Spleen (tissue), 7 donors: ENCODE measurements around the gene PNPLA3.

Source experiments
- POLR2A ChIP-seq, 3 donors: fragments of 450-650 bp; IDR thresholded peaks; one replicate each; pipeline ENCODE4 v1.5.1; 2017; ENCODE audit warnings: antibody characterized with exemption in 3 of 3, mild to moderate bottlenecking in 1 of 3
- TF ChIP-seq, protein P1 (sequence below), 11 experiments: fragments of 200-600 bp in 7 of 11; fragments of 450-650 bp in 4 of 11; sonication (generic) in 4 of 11; IDR thresholded peaks in 8 of 11; conservative IDR thresholded peaks in 3 of 11; 1 replicate in 7 of 11; 2 replicates in 4 of 11; pipeline versions ENCODE4 v1.4.0 to v1.8.0; 2016 to 2021; ENCODE audit warnings: antibody characterized with exemption in 11 of 11, inconsistent platforms in 4 of 11, mild to moderate bottlenecking in 1 of 11
- donor health status: DM: no; HTN: no; CAD: no; lungs with moderate emphysema.
- donor health status: DM: no; HTN: no; CAD: no.
- donor health status: DM: no; HTN: no; CAD: no.

DNA sequence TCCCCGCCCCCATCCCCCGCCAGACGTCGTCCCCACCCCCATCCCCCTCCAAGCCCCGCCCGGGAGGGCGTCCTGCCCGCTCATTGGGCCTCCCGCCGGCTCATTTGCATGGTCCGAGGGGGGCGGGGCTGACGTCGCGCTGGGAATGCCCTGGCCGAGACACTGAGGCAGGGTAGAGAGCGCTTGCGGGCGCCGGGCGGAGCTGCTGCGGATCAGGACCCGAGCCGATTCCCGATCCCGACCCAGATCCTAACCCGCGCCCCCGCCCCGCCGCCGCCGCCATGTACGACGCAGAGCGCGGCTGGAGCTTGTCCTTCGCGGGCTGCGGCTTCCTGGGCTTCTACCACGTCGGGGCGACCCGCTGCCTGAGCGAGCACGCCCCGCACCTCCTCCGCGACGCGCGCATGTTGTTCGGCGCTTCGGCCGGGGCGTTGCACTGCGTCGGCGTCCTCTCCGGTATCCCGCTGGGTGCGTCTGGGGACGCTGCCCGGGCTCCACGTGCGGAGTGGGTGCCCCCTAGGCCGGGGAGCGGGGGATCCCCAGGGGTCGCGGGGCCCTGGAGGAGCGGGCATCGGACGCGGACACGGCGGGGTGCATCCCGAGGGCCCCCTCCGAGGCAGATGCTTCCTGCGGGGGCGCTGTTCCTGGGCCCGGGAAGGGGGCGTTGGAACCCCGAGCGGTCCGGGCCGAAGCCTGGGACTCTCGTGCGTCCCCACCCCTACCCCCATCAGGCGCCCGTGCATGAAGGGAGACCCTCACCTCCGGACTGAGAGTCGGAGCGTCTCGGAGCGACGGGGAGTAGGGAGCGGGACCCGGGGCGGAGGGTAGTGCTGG is at the start of gene PNPLA3:
- no peak for TF ChIP-seq POLR2A (IDR thresholded peaks at IDR 0.05)
- TF ChIP-seq, protein P1, sequence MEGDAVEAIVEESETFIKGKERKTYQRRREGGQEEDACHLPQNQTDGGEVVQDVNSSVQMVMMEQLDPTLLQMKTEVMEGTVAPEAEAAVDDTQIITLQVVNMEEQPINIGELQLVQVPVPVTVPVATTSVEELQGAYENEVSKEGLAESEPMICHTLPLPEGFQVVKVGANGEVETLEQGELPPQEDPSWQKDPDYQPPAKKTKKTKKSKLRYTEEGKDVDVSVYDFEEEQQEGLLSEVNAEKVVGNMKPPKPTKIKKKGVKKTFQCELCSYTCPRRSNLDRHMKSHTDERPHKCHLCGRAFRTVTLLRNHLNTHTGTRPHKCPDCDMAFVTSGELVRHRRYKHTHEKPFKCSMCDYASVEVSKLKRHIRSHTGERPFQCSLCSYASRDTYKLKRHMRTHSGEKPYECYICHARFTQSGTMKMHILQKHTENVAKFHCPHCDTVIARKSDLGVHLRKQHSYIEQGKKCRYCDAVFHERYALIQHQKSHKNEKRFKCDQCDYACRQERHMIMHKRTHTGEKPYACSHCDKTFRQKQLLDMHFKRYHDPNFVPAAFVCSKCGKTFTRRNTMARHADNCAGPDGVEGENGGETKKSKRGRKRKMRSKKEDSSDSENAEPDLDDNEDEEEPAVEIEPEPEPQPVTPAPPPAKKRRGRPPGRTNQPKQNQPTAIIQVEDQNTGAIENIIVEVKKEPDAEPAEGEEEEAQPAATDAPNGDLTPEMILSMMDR (IDR thresholded peaks at IDR 0.05 in 8 of 11, conservative IDR thresholded peaks at IDR 0.05 in 3 of 11) = peak in 1 of 11 experiments; percentile 5
